GM12873 (cell line): ENCODE results near the gene HPCAL1.

Source experiments
- TF ChIP-seq, protein P1 (sequence below): IDR thresholded peaks from 2 replicates; pipeline ENCODE4 v1.5.1; 2012; ENCODE audit warnings: low read depth, mild to moderate bottlenecking, moderate library complexity, low read length, control low read depth; ENCODE audit not compliant: insufficient read depth; ENCODE audit errors: missing control alignments

HPCAL1 gene

DNA sequence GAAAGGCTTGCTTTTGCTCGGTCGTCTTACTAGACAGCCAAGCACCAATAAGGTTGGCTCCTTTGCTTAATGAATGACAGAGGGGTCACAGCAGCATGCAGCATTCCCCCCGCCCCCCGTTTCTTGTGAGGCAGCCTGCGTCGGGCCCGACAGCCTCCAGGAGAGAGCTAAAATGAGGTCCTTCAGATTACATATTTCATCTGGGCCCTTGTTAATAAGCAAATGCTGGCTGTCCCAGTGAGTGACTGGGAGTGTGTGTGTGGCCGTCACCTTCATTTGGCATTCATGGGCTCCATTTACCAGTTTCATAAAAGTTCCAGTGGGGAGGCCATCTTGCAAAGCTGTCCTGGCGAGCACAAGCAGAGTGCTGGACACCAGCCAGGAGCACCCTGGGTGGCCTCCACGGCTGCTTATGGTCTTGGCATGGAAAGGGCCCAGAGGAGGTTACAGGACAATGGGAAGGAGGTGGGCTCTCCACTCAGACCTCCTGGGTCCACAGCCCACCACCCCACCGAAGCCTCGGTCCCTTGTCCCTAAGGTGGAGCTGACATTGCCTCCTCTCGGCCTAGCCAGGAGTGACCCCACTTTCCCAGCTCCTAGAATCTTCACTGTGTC lies 108.2 kb downstream of the HPCAL1 start:
- TF ChIP-seq, protein P1, sequence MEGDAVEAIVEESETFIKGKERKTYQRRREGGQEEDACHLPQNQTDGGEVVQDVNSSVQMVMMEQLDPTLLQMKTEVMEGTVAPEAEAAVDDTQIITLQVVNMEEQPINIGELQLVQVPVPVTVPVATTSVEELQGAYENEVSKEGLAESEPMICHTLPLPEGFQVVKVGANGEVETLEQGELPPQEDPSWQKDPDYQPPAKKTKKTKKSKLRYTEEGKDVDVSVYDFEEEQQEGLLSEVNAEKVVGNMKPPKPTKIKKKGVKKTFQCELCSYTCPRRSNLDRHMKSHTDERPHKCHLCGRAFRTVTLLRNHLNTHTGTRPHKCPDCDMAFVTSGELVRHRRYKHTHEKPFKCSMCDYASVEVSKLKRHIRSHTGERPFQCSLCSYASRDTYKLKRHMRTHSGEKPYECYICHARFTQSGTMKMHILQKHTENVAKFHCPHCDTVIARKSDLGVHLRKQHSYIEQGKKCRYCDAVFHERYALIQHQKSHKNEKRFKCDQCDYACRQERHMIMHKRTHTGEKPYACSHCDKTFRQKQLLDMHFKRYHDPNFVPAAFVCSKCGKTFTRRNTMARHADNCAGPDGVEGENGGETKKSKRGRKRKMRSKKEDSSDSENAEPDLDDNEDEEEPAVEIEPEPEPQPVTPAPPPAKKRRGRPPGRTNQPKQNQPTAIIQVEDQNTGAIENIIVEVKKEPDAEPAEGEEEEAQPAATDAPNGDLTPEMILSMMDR: no peak

DNA sequence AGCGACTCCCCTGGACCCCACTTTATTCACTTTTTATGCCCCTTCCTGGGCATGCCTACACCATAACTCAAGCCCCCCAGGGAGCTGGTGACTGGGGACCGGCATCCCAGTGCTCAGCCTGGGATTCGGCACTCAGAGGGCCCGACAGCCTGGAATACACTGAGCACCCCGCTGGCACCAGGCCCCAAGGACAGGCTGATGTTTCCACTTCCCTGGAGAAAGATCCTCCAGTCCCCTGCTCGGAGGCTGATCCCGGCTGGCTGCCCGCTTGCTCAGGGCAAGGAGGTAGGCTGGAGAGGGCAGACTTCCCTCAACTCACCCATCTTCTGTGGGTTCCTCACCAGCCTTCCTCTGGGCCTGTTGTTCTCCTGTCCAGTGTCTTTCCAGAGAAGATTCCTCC lies 108.9 kb downstream of the HPCAL1 start:
- TF ChIP-seq, protein P1: no peak

DNA sequence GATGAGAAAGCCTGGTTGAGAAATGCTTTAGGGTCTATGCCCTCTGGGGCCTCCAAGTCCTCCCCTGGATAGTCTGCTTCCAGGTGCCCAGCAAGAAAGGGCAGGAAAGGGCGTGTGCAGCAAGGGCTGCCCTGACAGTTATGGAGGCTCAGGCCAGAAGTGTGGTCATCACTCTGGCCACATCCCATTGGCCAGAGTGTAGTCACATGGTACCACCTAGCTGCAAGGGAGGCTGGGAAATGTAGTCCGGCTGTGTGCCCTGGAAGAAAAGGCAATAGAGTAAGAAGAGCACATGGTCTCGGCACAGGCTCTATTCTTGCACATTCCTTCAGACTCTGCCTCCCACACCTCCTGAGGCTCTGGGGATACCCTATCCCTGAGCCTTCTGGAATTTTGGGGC lies 109.7 kb downstream of the HPCAL1 start:
- TF ChIP-seq, protein P1: no peak

DNA sequence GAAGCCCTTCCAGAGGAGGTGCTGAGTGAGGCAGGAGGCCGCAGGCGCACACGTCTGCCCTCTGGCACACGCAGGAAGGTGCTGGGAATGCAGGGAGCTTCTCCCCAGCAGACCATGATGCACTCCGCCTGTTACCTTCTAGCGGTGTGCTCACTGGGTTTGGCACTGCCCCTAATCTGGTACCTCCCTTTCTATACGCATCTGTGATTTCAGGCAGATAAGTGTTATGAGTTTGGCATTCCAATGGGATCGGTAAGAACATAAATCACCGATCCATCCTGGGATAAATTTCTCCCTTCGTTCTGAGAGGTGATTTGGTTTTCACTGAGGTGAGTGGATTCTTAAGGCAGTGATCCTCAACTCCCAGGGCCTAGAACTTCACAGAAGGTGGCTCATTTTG lies 110.8 kb downstream of the HPCAL1 start:
- TF ChIP-seq, protein P1: no peak

DNA sequence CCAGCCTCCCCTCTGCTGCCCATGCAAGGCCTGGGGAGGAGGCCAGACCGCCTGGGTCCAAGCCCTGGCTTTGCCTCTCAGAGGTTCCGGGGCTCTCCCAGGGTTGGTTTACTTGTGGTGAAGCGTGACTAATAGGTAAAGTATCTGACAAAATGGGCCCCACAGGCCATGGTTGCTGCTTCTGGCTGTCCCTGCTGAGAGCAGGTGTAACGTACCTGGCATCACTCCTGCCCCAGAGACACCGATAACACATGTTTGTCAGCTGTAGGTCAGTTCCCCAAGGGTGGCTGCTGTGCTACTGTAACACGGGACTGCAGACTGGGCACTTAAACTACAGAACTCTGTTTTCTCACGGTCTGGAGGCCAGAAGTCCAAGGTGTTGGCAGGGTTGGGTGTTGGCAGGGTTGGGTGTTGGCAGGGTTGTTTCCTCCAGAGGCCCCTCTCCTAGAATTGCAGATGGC lies 111.3 kb downstream of the HPCAL1 start:
- TF ChIP-seq, protein P1: no peak

- TF ChIP-seq, protein P1: no peak
These were observed 111.9 kb downstream of the HPCAL1 start for GRCh38 chr2:10414591-10414990.

- TF ChIP-seq, protein P1: no peak
These were observed 112.3 kb downstream of the HPCAL1 start for GRCh38 chr2:10415048-10415447.
